Caco-2 (cell line): Measurements from ENCODE around the gene SRGAP3. TPM values are rescaled to one million over a fixed set of nuclear protein-coding genes. Genes with fewer than 3 reads are reported as not detected.

Experiments
- BruUV-seq: library from RNA; stranded (reverse); fragments of 400-500 nt; replicated peaks from 2 replicates; lab custom pipeline; 2021; lab: Mats Ljungman, UMichigan
- CTCF ChIA-PET: fragments of 300-600 bp; sonication (Branson Sonifier 250); formaldehyde crosslinking; loops from one replicate; lab custom pipeline; 2022; ENCODE audit warnings: antibody characterized with exemption; lab: Charles Lee
- POLR2A ChIA-PET: fragments of 300-600 bp; sonication (Branson Sonifier 250); formaldehyde crosslinking; loops from one replicate; lab custom pipeline; 2022; ENCODE audit warnings: antibody characterized with exemption; lab: Charles Lee
- DNase-seq, 2 experiments: peaks; one replicate each; pipeline versions ENCODE4 v3.0.0 to v3.0.0-alpha.2; 2020 to 2022
- H3K27me3 ChIP-seq: replicated peaks from 2 replicates; pipeline ENCODE4 v1.6.0; 2011; ENCODE audit warnings: low read length; ENCODE audit not compliant: control insufficient read depth, insufficient read depth
- H3K36me3 ChIP-seq: 2 replicates; pipeline ENCODE4 v1.5.1; 2011; ENCODE audit warnings: low read length; ENCODE audit not compliant: control insufficient read depth, insufficient read depth
- H3K4me1 ChIP-seq: fragments of 250-450 bp; sonication (Bioruptor Pico); 2 replicates; pipeline ENCODE4 v1.5.1; 2020; ENCODE audit warnings: mild to moderate bottlenecking
- H3K4me3 ChIP-seq: 2 replicates; pipeline ENCODE4 v1.5.1; 2011; ENCODE audit warnings: low read depth, mild to moderate bottlenecking, control low read depth, low read length
- H3K9me3 ChIP-seq: fragments of 250-450 bp; sonication (Bioruptor Pico); 2 replicates; pipeline ENCODE4 v1.5.1; 2020; ENCODE audit warnings: mild to moderate bottlenecking, moderate library complexity
- H3K27ac Mint-ChIP-seq: one replicate; pipeline ENCODE4 v1.8.0; 2022; ENCODE audit warnings: mixed read lengths; ENCODE audit not compliant: unreplicated experiment
- H3K27me3 Mint-ChIP-seq: one replicate; pipeline ENCODE4 v1.8.0; 2022; ENCODE audit warnings: mixed read lengths; ENCODE audit not compliant: insufficient read depth, unreplicated experiment
- H3K36me3 Mint-ChIP-seq: one replicate; pipeline ENCODE4 v1.8.0; 2022; ENCODE audit warnings: mild to moderate bottlenecking, mixed read lengths; ENCODE audit not compliant: insufficient read depth, unreplicated experiment
- H3K4me1 Mint-ChIP-seq: one replicate; pipeline ENCODE4 v1.8.0; 2022; ENCODE audit warnings: low read depth, mixed read lengths; ENCODE audit not compliant: unreplicated experiment
- H3K4me3 Mint-ChIP-seq: one replicate; pipeline ENCODE4 v1.8.0; 2022; ENCODE audit warnings: mild to moderate bottlenecking, moderate library complexity, mixed read lengths; ENCODE audit not compliant: unreplicated experiment
- H3K9me3 Mint-ChIP-seq: one replicate; pipeline ENCODE4 v1.8.0; 2022; ENCODE audit warnings: mixed read lengths; ENCODE audit not compliant: unreplicated experiment
- intact Hi-C: fragments of 100-400 bp; cut with micrococcal nuclease; formaldehyde crosslinking; loops from one replicate; pipeline ENCODE4 v1.10.0; 2022; ENCODE audit not compliant: unreplicated experiment
- total RNA-seq: library from RNA; stranded (reverse); gene quantifications from 2 replicates; pipeline ENCODE4 v1.2.3, GENCODE V29; 2022
- TF ChIP-seq, protein P1 (sequence below), 2 experiments: fragments of 200-600 bp in 1 of 2; IDR thresholded peaks; 1 replicate in 1 of 2; 2 replicates in 1 of 2; pipeline versions ENCODE4 v1.5.1 to v1.8.0; 2011 to 2022; ENCODE audit warnings: antibody characterized with exemption in 1 of 2, control low read depth in 1 of 2, inconsistent platforms in 1 of 2, low read depth in 1 of 2, low read length in 1 of 2, mild to moderate bottlenecking in 1 of 2, moderate library complexity in 1 of 2; ENCODE audit not compliant: insufficient read depth in 1 of 2, severe bottlenecking in 1 of 2, unreplicated experiment in 1 of 2

Gene SRGAP3
- total RNA-seq, 1 experiment from 2014 or later, result 1.3 TPM

DNA sequence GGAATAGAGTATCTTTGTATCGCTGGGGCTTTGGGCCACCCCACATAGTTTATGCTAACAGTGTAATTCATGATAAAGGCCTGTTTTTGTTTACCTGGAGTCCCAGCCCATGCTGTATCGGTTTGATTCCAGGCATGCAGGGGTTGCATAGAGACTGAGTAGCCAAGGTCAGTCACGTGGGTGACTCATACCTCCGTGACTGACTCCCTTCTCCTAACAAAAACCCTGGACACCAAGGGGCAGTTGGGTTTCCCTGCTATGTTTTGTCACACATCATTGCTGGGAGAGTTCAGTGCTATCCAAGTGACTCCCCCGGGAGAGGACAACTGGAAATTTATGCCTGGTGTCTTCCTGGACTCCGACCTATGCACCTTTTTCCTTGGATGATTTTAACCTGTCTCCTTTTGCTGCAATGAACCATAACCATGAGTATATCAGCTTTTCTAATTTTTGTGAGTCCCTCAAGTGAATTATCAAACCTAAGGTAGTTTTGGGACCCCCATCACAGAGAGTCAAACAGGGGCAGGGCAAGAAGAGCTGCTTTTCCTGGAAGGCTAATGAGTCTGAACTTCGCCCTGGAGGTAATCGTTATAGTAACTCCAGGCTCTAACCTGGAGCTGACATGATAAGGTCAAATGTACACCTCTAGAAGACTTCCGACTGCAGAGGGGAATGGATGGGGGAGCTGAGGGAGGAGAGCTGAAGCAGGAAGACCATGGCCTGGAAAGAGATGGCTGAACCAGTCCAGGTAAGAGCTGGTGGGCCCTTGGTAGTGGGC lies 57.0 kb downstream of the SRGAP3 start:
- TF ChIP-seq, protein P1, sequence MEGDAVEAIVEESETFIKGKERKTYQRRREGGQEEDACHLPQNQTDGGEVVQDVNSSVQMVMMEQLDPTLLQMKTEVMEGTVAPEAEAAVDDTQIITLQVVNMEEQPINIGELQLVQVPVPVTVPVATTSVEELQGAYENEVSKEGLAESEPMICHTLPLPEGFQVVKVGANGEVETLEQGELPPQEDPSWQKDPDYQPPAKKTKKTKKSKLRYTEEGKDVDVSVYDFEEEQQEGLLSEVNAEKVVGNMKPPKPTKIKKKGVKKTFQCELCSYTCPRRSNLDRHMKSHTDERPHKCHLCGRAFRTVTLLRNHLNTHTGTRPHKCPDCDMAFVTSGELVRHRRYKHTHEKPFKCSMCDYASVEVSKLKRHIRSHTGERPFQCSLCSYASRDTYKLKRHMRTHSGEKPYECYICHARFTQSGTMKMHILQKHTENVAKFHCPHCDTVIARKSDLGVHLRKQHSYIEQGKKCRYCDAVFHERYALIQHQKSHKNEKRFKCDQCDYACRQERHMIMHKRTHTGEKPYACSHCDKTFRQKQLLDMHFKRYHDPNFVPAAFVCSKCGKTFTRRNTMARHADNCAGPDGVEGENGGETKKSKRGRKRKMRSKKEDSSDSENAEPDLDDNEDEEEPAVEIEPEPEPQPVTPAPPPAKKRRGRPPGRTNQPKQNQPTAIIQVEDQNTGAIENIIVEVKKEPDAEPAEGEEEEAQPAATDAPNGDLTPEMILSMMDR (IDR thresholded peaks at IDR 0.05; ENCODE audit: insufficient read depth in 1 of 2, low read depth in 1 of 2, low read length in 1 of 2, severe bottlenecking in 1 of 2, unreplicated experiment in 1 of 2), result no peak
- Mint-ChIP-seq H3K9me3 (no peaks in the 10 kb centered on the region), H3K36me3 (no peaks in the 10 kb centered on the region), H3K4me1 (peaks cover 7% of the 10 kb centered on the region), H3K27ac (no peak overlapping the region), H3K4me3 (no peak overlapping the region), H3K27me3 (peaks cover 4% of the 10 kb centered on the region)
- no peaks in the 10 kb centered on the region for H3K4me1 ChIP-seq
- ChIA-PET POLR2A (no interaction called here), CTCF (interaction anchor here (0.7 kb wide), 1 partner anchor 1578 kb away, joined by 4 read pairs; no protein-coding TSS in a partner anchor)
- no peaks in the 10 kb centered on the region for H3K9me3 ChIP-seq
- no peak overlapping the region for H3K4me3 ChIP-seq
- BruUV-seq, result no TSS peak
- no peaks in the 10 kb centered on the region for H3K27me3 ChIP-seq
- intact Hi-C loops, result no loop called here
- no peak for DNase-seq
- H3K36me3 ChIP-seq, result no peaks in the 10 kb centered on the region

DNA sequence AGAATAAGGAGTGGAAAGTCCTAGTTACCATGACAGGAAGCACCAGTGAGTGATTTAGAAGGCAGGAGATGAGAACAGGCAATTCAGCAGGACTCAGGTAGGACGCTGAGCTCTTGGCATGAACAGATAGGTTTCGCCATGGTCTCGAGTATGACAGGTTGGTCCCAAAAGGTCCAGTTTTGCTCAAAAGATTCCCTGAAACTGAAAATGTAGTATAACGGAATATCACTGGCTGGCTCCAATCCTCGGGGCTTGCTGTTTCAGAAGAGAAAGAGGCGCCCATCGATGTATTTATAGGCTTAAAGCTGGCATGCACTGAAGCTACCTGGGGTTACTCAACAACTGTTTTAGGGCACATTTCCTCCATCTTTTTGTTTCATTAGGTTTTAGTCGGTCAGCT lies 59.2 kb downstream of the SRGAP3 start:
- peaks cover 4% of the 10 kb centered on the region for H3K27me3 Mint-ChIP-seq
- no peak overlapping the region for H3K4me3 ChIP-seq
- H3K27ac Mint-ChIP-seq, result no peak overlapping the region
- no peaks in the 10 kb centered on the region for H3K27me3 ChIP-seq
- no peaks in the 10 kb centered on the region for H3K4me1 ChIP-seq
- H3K36me3 Mint-ChIP-seq, result no peaks in the 10 kb centered on the region
- no peaks in the 10 kb centered on the region for H3K36me3 ChIP-seq
- ChIA-PET CTCF (no interaction called here), POLR2A (no interaction called here)
- H3K9me3 ChIP-seq, result no peaks in the 10 kb centered on the region
- no TSS peak for BruUV-seq
- no peak for DNase-seq
- H3K4me1 Mint-ChIP-seq, result peaks cover 7% of the 10 kb centered on the region
- no peaks in the 10 kb centered on the region for H3K9me3 Mint-ChIP-seq
- intact Hi-C loops, result no loop called here
- no peak overlapping the region for H3K4me3 Mint-ChIP-seq
- TF ChIP-seq, protein P1 (IDR thresholded peaks at IDR 0.05; ENCODE audit: insufficient read depth in 1 of 2, low read depth in 1 of 2, low read length in 1 of 2, severe bottlenecking in 1 of 2, unreplicated experiment in 1 of 2), result no peak

DNA sequence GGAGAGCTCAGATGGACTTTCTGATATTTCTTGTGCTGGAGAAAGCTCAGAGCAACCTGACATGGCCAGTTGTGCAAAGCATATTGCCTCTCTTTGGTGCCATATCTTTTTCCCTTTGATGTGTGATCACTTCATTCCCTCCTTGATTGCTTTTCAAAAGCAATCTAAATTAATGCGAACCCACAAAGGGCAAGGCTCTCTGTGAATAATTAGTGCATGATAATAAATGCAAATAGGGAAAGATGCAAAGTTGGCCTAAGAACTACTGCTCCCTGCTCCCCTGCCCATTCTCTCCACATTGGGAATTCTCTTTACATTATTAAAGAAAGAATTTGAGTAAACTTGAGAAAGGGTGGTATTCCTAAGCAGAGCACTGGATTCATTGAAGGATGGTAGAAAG lies 60.9 kb downstream of the SRGAP3 start:
- Mint-ChIP-seq H3K36me3 (no peaks in the 10 kb centered on the region), H3K4me3 (no peak overlapping the region), H3K27ac (no peak overlapping the region), H3K4me1 (peaks cover 7% of the 10 kb centered on the region), H3K27me3 (peaks cover 4% of the 10 kb centered on the region), H3K9me3 (no peaks in the 10 kb centered on the region)
- ChIA-PET POLR2A (no interaction called here), CTCF (no interaction called here)
- Histone ChIP-seq H3K4me1 (no peaks in the 10 kb centered on the region), H3K36me3 (no peaks in the 10 kb centered on the region), H3K4me3 (no peak overlapping the region), H3K9me3 (no peaks in the 10 kb centered on the region), H3K27me3 (no peaks in the 10 kb centered on the region)
- DNase-seq, result no peak
- intact Hi-C loops, result no loop called here
- BruUV-seq, result no TSS peak
- TF ChIP-seq, protein P1 (IDR thresholded peaks at IDR 0.05; ENCODE audit: insufficient read depth in 1 of 2, low read depth in 1 of 2, low read length in 1 of 2, severe bottlenecking in 1 of 2, unreplicated experiment in 1 of 2), result no peak
